ES-I3 (cell line): Measurements from ENCODE around the gene DNM1L.
A peak's percentile ranks its signal among the peaks of the same experiment; 100 is the strongest.
"Not testable (repeated sequence)": the region's sequence is repeated elsewhere in the genome, so short reads cannot be mapped to it uniquely, and the experiment has no call there.

ENCODE experiments used
- H3K36me3 ChIP-seq: 2 replicates; pipeline ENCODE4 v1.6.1; 2013; ENCODE audit warnings: mild to moderate bottlenecking, low read length, control low read depth, moderate library complexity; ENCODE audit not compliant: insufficient read depth
- H3K4me1 ChIP-seq: 2 replicates; pipeline ENCODE4 v1.6.1; 2013; ENCODE audit warnings: mild to moderate bottlenecking, control low read depth, low read length; ENCODE audit not compliant: insufficient read depth
- H3K9ac ChIP-seq: 2 replicates; pipeline ENCODE4 v1.6.1; 2013; ENCODE audit warnings: low read depth, mild to moderate bottlenecking, low read length, moderate library complexity
- H3K9me3 ChIP-seq: 2 replicates; pipeline ENCODE4 v1.6.1; 2013; ENCODE audit warnings: mild to moderate bottlenecking, low read length, moderate library complexity; ENCODE audit not compliant: control insufficient read depth, insufficient read depth

Gene DNM1L

GRCh38 chr12:32708926-32709325 is 29.8 kb downstream of the DNM1L start:
- no peaks in the 10 kb centered on the region for H3K36me3 ChIP-seq
- no peaks in the 10 kb centered on the region for H3K4me1 ChIP-seq
- no peaks in the 10 kb centered on the region for H3K9me3 ChIP-seq
- no peak overlapping the region for H3K9ac ChIP-seq

DNA sequence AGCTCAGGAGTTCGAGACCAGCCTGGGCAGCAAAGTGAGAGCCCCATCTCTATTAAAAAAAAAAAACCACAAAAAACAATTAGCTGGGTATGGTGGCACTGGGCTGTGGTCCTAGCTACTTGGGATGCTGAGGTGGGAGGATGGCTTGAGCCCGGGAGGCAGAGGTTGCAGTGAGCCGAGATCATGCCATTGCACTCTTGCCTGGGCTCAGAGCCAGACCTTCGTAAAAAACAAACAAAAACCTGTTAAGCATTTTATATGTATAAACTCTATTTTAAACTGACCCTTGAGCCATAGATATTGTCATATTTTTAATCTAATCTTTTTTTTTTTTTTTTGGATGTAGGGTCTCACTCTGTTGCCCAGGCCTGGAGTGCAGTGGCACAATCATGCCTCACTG is 35.7 kb downstream of the DNM1L start:
- H3K36me3 ChIP-seq: no peaks in the 10 kb centered on the region
- H3K9ac ChIP-seq: no peak overlapping the region
- H3K9me3 ChIP-seq: no peaks in the 10 kb centered on the region
- no peaks in the 10 kb centered on the region for H3K4me1 ChIP-seq

DNA sequence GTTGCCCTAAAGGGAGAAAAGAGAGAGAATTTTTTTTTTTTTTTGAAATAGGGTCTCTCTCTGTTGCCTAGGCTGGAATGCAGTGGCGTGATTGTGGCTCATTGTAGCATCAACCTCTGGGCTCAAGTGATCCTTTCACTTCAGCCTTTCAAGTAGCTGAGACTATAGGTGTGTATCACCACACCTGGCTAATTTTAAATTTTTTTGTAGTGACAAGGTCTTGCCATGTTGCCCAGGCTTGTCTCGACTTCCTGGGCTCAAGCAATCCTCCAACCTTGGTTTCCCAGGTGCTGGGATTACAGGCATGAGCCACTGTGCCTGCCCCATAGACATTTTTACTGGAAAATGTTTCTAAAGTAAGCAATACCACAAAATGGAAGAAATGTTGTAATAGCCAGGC is 39.8 kb downstream of the DNM1L start:
- Histone ChIP-seq H3K9ac (no peak overlapping the region), H3K4me1 (no peaks in the 10 kb centered on the region), H3K36me3 (no peaks in the 10 kb centered on the region), H3K9me3 (no peaks in the 10 kb centered on the region)

DNA sequence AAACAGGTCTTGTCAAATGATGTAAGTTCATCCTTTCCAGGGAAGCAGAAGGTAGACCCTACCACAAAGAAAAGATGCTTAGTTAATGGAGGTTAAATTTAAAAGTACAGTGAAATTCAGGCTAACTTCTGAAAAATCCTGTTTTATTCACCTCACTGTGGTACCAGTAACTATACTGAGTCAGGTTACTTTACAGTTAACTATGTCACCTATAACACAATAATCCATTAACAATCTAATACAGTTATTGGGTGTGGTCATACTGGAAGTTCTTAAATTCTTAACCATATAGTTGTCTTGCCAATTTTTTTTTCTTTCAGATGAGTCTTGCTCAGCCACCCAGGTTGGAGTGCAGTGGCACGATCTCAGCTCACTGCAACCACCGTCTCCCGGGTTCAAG is 46.2 kb downstream of the DNM1L start:
- not testable (repeated sequence) for H3K4me1 ChIP-seq, H3K36me3 ChIP-seq, H3K9ac ChIP-seq, H3K9me3 ChIP-seq

DNA sequence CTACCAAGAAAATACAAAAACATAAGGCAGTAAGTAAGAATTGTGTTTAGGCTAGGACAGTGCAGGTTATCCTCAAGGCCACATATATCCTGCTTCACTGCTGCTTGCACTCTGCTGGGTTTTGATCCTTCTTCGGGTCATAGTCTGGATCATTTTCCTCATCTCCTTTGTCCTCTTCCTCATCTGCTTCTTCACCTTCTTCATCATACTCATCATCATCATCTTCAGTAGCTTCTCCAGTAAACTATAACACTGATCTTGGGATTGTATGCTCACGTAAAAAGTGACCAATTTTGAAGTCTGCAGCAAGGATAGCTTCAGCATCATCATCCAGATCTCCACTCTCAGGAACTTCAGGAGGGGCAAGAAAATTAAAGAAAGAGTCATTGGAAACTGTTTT is 47.2 kb downstream of the DNM1L start:
- peaks cover 8% of the 10 kb centered on the region for H3K36me3 ChIP-seq
- no peak overlapping the region for H3K9ac ChIP-seq
- H3K9me3 ChIP-seq: no peaks in the 10 kb centered on the region
- no peaks in the 10 kb centered on the region for H3K4me1 ChIP-seq

DNA sequence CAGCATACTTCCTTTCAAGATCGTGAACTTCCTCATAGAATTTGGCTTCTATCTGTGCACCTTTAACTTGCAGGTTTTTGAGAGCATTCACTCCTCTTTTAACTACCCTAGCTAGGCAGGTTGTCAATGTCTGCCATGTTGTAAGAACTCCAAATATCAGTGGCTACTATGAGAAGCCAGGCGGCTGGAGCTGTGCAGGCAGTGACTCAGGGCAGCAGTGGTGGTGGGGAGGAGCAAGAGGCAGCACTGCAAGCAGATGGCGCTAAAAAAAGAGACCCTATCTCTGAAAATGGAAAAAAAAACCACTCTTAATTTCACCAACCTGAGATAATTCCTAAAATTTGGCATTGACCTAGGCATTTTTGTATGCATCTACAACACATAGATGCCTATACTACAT is 48.1 kb downstream of the DNM1L start:
- Histone ChIP-seq H3K9me3 (no peaks in the 10 kb centered on the region), H3K36me3 (peaks cover 9% of the 10 kb centered on the region), H3K9ac (no peak overlapping the region), H3K4me1 (no peaks in the 10 kb centered on the region)

- Histone ChIP-seq H3K4me1 (peaks cover 22% of the 10 kb centered on the region; the same call in 1 of the 2 replicates), H3K9ac (no peak overlapping the region), H3K9me3 (no peaks in the 10 kb centered on the region), H3K36me3 (peaks cover 16% of the 10 kb centered on the region)
These were observed 55.9 kb downstream of the DNM1L start for GRCh38 chr12:32734952-32735351.

- H3K9ac ChIP-seq: no peak overlapping the region
- H3K9me3 ChIP-seq: no peaks in the 10 kb centered on the region
- peaks cover 24% of the 10 kb centered on the region; the same call in 1 of the 2 replicates for H3K4me1 ChIP-seq
- peaks cover 19% of the 10 kb centered on the region for H3K36me3 ChIP-seq
These were observed 57.3 kb downstream of the DNM1L start for GRCh38 chr12:32736445-32736844.

- Histone ChIP-seq H3K4me1 (peaks cover 24% of the 10 kb centered on the region; the same call in 1 of the 2 replicates), H3K9me3 (no peaks in the 10 kb centered on the region), H3K9ac (no peak overlapping the region), H3K36me3 (peaks cover 14% of the 10 kb centered on the region)
These were observed 58.6 kb downstream of the DNM1L start for GRCh38 chr12:32737715-32738114.

DNA sequence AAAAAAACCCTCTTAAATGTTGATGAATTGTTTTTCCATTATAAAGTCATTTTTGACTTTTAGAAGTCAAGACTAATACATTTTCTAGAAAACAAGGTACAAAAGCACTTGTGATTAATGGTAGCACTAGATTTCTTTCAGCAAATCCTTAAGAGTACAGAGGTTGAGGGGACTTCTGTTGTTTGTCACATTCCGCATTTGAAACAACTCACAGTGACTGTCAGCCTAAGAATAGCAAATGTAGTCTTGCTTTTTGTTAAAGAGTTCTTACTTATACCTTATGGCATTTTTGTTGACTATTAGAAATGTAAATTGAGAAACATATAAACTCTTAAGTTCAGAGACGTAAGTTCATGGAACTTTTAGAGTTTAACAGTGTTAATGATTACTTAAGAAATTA is 60.2 kb downstream of the DNM1L start:
- Histone ChIP-seq H3K9ac (no peak overlapping the region), H3K4me1 (peaks cover 24% of the 10 kb centered on the region; the same call in 1 of the 2 replicates), H3K36me3 (peaks cover 11% of the 10 kb centered on the region; the same call in 1 of the 2 replicates), H3K9me3 (no peaks in the 10 kb centered on the region)

DNA sequence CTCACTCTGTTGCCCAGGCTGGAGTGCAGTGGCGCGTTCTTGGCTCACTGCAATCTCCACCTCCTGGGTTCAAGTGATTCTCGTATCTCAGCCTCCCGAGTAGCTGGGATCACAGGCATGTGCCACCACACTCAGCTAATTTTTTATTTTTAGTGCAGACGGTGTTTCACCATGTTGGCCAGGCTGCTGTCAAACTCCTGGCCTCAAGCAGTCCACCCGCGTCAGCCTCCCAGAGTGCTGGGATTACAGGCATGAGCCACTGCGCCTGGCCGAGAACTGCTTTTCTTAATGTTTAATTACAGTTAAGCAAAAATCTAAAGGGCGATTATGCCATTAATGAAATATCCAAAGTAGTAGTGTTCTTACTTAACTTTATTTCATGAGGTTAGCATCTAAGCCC is 63.0 kb downstream of the DNM1L start:
- H3K36me3 ChIP-seq: peaks cover 11% of the 10 kb centered on the region
- peaks cover 24% of the 10 kb centered on the region; the same call in 1 of the 2 replicates for H3K4me1 ChIP-seq
- no peak overlapping the region for H3K9ac ChIP-seq
- no peaks in the 10 kb centered on the region for H3K9me3 ChIP-seq

DNA sequence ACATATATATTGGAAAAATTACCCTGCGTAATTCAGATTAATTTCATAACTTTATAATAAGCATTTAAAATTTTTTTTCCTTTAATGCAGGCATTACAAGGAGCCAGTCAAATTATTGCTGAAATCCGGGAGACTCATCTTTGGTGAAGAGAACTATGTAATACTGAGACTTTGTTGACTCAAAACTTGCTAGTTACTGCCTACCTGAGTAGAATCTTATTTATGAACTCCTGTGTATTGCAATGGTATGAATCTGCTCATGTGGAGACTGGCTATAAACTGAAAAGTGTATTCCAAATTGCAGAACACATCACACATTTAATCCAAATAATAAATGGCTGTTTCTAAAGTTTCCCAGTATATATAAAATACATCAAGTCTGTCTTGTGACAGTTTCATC is 64.2 kb downstream of the DNM1L start:
- peaks cover 11% of the 10 kb centered on the region for H3K36me3 ChIP-seq
- no peak overlapping the region for H3K9ac ChIP-seq
- peaks cover 17% of the 10 kb centered on the region; the same call in 1 of the 2 replicates for H3K4me1 ChIP-seq
- no peaks in the 10 kb centered on the region for H3K9me3 ChIP-seq

DNA sequence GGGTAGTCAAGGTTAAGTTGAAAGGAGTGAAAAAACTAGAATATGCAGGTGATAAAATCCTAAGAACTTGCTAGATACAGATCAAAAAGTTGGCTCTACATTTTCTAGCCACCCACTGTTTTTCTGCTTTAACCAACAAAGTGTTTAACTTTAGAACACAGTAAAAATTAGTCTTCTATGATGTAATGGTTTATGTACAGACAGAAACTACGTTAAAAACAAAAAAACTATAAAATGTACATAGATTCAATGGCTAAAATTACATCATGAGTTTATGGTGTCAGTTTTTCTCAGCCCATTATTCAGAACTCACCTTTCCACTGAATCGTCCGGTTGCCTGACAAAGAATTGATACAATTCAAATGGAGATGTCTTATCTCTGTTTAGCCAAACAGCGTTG is 74.5 kb downstream of the DNM1L start:
- Histone ChIP-seq H3K36me3 (peaks cover 19% of the 10 kb centered on the region), H3K9me3 (no peaks in the 10 kb centered on the region), H3K4me1 (peaks cover 8% of the 10 kb centered on the region), H3K9ac (peak overlapping the region; percentile 66; the same call in 1 of the 2 replicates)

DNA sequence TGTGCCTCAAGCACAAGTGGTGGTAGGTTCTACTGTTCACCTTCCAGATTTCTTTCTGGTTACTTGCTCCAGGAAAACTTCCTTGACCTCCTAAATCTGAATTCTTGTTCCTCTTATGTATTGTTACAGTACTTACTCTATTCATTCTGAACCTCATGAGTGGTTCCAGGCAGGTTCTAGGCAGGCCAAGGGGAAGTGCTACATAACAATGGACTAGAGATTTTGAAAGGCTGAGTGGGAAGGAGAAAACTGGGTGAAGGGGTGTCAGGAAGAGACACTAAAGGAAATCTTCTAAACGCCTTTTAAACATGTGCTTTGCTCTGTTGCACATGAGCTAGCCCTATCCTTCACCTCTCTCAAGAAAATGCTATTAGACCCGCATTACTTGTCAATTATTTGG is 75.0 kb downstream of the DNM1L start:
- H3K9ac ChIP-seq: peak overlapping the region; percentile 66; the same call in 1 of the 2 replicates
- peaks cover 8% of the 10 kb centered on the region for H3K4me1 ChIP-seq
- H3K36me3 ChIP-seq: peaks cover 17% of the 10 kb centered on the region
- no peaks in the 10 kb centered on the region for H3K9me3 ChIP-seq

- peaks cover 16% of the 10 kb centered on the region for H3K36me3 ChIP-seq
- H3K9me3 ChIP-seq: no peaks in the 10 kb centered on the region
- peak overlapping the region; percentile 66 for H3K9ac ChIP-seq
- peaks cover 8% of the 10 kb centered on the region for H3K4me1 ChIP-seq
These were observed 76.1 kb downstream of the DNM1L start for GRCh38 chr12:32755051-32755653.
